ENCODE measurements around the gene IFNK.

Gene IFNK

DNA sequence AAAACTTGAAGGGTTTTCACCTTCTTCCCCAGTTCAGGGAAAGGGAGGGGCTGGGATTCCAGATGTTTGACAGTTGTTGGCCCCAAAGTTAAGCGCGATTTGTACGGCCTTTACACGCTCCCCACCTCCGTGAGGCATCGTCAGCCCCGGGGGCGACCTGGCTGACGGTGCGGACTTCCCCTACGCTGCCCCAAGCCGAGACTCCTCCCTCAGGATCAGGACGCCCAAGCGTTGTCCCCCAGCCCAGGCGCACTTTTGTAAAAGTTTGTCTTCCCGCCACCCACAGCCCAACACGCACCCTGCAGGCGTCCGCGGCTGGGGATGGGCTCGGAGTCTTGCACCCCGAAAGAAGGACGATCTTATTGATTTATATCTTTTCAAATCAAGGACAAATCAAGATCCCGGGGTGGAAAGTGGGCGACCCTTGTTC, 4.8 kb downstream of the IFNK start:
- Histone ChIP-seq H3K4me1 (ENCODE audit: control insufficient read depth, insufficient read depth, low read length) (peaks cover 27% of the 10 kb centered on the region), H3K9me3 (ENCODE audit: control insufficient read depth, insufficient read depth, low read length) (no peaks in the 10 kb centered on the region), H3K9ac (ENCODE audit: low read depth, low read length) (peak overlapping the region; percentile 71), H3K36me3 (ENCODE audit: control insufficient read depth, insufficient read depth, low read length) (no peaks in the 10 kb centered on the region), H3K4me3 (ENCODE audit: low read depth, low read length) (peak overlapping the region; percentile 89), H3K27ac (ENCODE audit: low read depth, low read length) (peak overlapping the region; percentile 65), H3K27me3 (ENCODE audit: control insufficient read depth, insufficient read depth, low read length) (peaks cover 8% of the 10 kb centered on the region; the same call in 1 of the 2 replicates)

DNA sequence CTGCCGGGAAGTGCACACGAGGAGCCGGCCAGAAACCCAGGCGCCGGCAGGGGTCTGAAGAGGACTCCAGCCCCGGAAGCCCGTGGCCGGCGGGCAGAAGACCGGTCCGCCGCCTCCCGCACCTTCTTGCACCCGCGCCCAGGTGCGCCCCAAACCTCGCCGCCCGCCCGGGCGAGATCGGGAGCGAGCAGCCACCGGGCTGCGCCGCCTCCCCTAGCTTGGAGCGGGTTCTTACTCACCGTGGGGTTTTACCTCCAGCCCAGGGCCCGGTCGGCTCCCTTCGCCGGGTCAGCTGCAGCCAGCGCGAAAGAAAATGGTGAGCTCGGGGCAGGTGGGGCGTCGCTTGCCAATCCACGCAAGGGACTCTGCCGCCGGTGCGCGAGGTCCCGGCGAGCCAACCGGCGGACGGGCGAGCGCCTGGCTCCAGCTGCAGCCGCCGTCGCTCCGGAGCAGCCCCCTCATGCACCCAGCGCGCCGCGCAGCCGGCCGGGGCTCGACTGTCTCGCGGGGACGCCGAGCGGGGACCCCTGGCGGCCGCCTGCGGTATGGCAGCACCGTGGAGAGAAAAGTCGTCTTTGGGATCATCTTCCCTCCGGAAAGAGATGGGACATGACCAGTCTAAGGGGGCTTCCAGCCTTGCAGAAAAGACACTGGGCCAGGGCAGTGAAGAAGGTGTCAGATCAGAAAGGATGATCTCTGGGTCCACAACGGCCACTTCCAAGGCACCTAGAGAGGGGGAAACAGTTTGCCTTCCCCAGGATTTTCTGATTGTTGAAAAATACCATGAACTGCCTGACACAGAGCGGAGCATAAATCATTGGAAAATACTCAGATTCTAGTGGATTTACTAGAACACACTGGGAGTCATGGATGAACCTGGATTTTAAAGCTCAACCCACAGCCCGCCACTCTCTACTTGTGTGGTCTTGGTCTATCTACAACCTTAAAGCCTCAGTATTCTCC, 5.5 kb downstream of the IFNK start, which contains the start of gene MOB3B:
TSS of gene MOB3B (minus strand) at position 499 of the 963 bp plus-strand sequence. CDS start 74,264 bp downstream, outside the sequence.
- Histone ChIP-seq H3K9me3 (ENCODE audit: control insufficient read depth, insufficient read depth, low read length) (no peaks in the 10 kb centered on the region), H3K27ac (ENCODE audit: low read depth, low read length) (peak within 1 kb of the TSS; percentile 65), H3K4me1 (ENCODE audit: control insufficient read depth, insufficient read depth, low read length) (peaks cover 27% of the 10 kb centered on the region), H3K4me3 (ENCODE audit: low read depth, low read length) (peak within 1 kb of the TSS; percentile 89), H3K27me3 (ENCODE audit: control insufficient read depth, insufficient read depth, low read length) (peaks cover 8% of the 10 kb centered on the region; the same call in 1 of the 2 replicates), H3K36me3 (ENCODE audit: control insufficient read depth, insufficient read depth, low read length) (no peaks in the 10 kb centered on the region), H3K9ac (ENCODE audit: low read depth, low read length) (peak within 1 kb of the TSS; percentile 71)

DNA sequence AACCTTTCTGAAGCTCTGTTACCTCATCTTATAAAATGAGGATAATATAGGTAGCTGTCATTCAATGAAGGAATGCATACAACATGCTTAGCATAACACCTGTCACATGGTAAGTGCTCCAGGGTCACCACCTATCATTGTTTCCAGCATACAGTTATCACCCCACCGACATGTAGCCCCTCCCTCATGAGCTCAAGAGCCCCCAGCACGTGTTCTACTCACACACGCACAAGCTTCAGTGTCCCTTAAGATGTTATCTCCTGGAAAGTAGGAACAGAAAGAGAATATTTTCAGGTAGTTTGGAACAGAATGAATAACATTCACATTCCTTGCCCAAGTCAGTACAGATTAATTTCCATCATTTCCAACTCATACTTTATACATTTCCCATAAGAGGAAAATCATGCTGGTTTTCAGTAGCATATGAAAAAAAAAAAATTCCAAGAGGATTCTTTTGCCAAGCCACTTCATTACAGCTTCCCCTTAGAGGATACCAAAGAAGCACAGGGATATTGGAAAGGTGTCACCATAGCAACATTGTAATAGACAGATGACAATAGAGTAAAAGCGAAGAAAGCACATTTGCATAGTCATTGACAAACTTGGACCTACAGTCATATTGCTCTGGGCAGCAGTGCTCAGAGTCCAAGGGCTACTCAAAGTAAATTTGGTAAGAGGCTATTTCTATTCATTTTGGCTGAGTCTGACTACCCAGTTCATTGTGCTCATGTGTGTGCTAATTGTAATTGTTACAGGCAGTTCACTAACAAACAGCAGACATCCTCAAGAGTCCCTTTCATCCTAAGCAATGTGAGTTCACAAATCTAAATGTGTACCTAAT, 7.0 kb downstream of the IFNK start:
- H3K9ac ChIP-seq (ENCODE audit: low read depth, low read length): no peak overlapping the region
- H3K27ac ChIP-seq (ENCODE audit: low read depth, low read length): no peak overlapping the region
- H3K36me3 ChIP-seq (ENCODE audit: control insufficient read depth, insufficient read depth, low read length): no peaks in the 10 kb centered on the region
- H3K27me3 ChIP-seq (ENCODE audit: control insufficient read depth, insufficient read depth, low read length): peaks cover 8% of the 10 kb centered on the region; the same call in 1 of the 2 replicates
- no peak overlapping the region for H3K4me3 ChIP-seq (ENCODE audit: low read depth, low read length)
- peaks cover 24% of the 10 kb centered on the region for H3K4me1 ChIP-seq (ENCODE audit: control insufficient read depth, insufficient read depth, low read length)
- H3K9me3 ChIP-seq (ENCODE audit: control insufficient read depth, insufficient read depth, low read length): no peaks in the 10 kb centered on the region

DNA sequence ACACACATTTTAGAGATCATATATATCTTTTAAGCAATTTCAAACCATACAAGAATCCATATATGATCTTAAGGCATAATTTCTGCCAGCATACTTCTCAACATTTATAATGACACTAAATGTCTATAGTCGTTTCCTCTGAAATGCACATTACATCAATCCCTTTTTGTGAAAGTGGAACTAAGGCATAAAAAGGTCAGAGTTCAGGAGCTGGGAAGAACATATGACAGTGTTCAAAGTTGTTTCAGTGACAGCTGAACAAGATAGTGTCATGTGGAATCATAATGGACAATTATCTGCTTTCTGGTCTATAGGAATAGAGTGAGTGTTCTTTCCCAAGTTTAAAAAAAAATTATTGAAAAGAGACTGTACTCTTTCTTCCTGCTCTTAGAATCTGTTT, 8.0 kb downstream of the IFNK start:
- Histone ChIP-seq H3K27ac (ENCODE audit: low read depth, low read length) (no peak overlapping the region), H3K27me3 (ENCODE audit: control insufficient read depth, insufficient read depth, low read length) (peaks cover 8% of the 10 kb centered on the region; the same call in 1 of the 2 replicates), H3K4me3 (ENCODE audit: low read depth, low read length) (no peak overlapping the region), H3K36me3 (ENCODE audit: control insufficient read depth, insufficient read depth, low read length) (no peaks in the 10 kb centered on the region), H3K4me1 (ENCODE audit: control insufficient read depth, insufficient read depth, low read length) (peaks cover 20% of the 10 kb centered on the region), H3K9ac (ENCODE audit: low read depth, low read length) (no peak overlapping the region), H3K9me3 (ENCODE audit: control insufficient read depth, insufficient read depth, low read length) (no peaks in the 10 kb centered on the region)

DNA sequence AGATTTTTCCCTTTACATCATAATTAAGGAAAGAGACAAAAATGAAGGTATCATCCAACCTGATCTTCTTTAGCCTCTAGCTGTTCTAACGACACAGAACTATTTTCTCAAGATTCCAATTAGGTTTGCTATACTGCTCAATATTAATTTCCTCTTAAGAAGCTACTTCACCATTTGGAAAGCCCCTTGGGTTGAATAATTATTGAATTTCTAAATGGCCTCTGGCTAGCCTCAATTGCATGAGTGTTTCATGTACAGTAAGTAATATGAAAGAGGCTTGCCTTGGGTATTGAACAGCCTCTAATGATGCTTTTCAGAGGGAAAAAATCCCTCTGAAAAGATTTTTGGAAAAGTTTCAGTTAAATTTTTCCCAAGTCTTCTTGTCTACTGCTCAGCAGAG, 9.2 kb downstream of the IFNK start:
- H3K4me3 ChIP-seq (ENCODE audit: low read depth, low read length): no peak overlapping the region
- no peaks in the 10 kb centered on the region for H3K9me3 ChIP-seq (ENCODE audit: control insufficient read depth, insufficient read depth, low read length)
- peaks cover 10% of the 10 kb centered on the region for H3K4me1 ChIP-seq (ENCODE audit: control insufficient read depth, insufficient read depth, low read length)
- no peak overlapping the region for H3K9ac ChIP-seq (ENCODE audit: low read depth, low read length)
- H3K27ac ChIP-seq (ENCODE audit: low read depth, low read length): no peak overlapping the region
- H3K36me3 ChIP-seq (ENCODE audit: control insufficient read depth, insufficient read depth, low read length): no peaks in the 10 kb centered on the region
- no peaks in the 10 kb centered on the region for H3K27me3 ChIP-seq (ENCODE audit: control insufficient read depth, insufficient read depth, low read length)

DNA sequence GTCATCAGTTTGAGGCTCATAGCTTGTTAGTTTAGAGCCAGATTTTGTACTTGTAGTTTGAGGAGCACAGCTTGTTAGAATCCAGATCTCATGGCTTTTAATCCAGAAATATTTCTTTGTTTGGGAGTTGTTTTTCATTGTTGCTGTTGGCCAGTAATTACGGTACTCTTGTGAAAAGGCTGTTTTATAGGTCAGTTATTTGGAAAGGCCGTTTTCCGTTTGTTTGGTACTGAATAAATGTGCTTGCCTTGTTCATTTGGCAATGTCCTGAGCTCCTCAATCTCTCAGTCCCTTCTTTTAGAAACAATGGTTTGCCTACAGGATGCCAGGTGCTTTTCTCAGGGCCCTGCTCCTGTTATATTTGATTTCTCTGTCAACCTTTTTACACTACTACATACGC, 10.0 kb downstream of the IFNK start:
- Histone ChIP-seq H3K4me3 (ENCODE audit: low read depth, low read length) (no peak overlapping the region), H3K36me3 (ENCODE audit: control insufficient read depth, insufficient read depth, low read length) (no peaks in the 10 kb centered on the region), H3K9ac (ENCODE audit: low read depth, low read length) (no peak overlapping the region), H3K27ac (ENCODE audit: low read depth, low read length) (no peak overlapping the region), H3K27me3 (ENCODE audit: control insufficient read depth, insufficient read depth, low read length) (no peaks in the 10 kb centered on the region), H3K9me3 (ENCODE audit: control insufficient read depth, insufficient read depth, low read length) (no peaks in the 10 kb centered on the region), H3K4me1 (ENCODE audit: control insufficient read depth, insufficient read depth, low read length) (peaks cover 10% of the 10 kb centered on the region)

DNA sequence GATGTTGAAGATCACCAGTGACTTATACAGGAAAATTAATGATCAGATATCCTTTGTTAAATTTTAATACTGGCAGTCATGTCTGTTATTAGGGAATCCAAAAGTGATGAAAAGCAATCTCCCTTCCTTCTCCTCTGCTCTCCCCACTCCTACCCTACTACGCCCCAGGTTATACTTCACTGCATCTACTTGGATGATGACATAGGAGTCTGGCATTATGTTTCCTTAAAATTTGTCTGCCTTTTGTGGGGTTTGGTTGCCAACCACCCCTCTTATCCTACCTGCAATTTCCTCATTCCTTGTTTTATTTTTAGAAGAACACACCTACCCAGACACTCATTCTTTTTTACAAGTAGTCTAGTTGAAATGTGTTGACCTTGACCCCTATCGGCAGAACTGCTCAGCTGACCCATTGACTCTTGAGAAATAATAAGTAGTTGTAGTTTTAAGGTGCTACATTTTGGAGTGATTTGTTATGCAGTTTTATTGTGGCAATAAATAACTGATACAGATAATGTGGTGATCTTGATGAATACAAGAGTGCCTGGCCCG, 10.6 kb downstream of the IFNK start:
- no peaks in the 10 kb centered on the region for H3K36me3 ChIP-seq (ENCODE audit: control insufficient read depth, insufficient read depth, low read length)
- H3K9me3 ChIP-seq (ENCODE audit: control insufficient read depth, insufficient read depth, low read length): no peaks in the 10 kb centered on the region
- H3K27ac ChIP-seq (ENCODE audit: low read depth, low read length): no peak overlapping the region

DNA sequence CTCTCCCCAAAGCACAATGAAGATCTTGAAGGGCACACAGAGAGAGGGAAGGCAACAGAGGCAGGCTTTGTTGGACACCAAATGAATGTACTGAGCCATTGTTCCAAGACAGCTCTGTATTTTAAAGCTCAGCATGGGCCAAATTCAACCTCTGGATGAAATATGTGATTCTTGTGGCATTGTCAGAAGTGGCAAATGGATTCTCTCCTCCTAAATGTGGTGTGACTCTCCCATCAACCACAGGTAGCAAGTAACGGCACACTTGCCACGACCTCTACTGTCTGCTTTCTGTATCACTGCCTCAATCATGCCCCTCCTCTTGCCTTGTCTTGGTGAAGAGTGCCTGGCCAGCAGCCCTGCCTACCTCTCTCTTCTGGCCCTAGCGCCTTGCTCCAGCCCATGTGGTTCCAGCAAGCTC, 11.6 kb downstream of the IFNK start:
- H3K36me3 ChIP-seq (ENCODE audit: control insufficient read depth, insufficient read depth, low read length): no peaks in the 10 kb centered on the region
- H3K9ac ChIP-seq (ENCODE audit: low read depth, low read length): no peak overlapping the region
- peaks cover 5% of the 10 kb centered on the region; the same call in 1 of the 2 replicates for H3K4me1 ChIP-seq (ENCODE audit: control insufficient read depth, insufficient read depth, low read length)
- H3K9me3 ChIP-seq (ENCODE audit: control insufficient read depth, insufficient read depth, low read length): no peaks in the 10 kb centered on the region
- H3K27me3 ChIP-seq (ENCODE audit: control insufficient read depth, insufficient read depth, low read length): no peaks in the 10 kb centered on the region
- no peak overlapping the region for H3K4me3 ChIP-seq (ENCODE audit: low read depth, low read length)
- H3K27ac ChIP-seq (ENCODE audit: low read depth, low read length): no peak overlapping the region

More for the DNA sequence above, 10.6 kb downstream of the IFNK start:
- Histone ChIP-seq H3K27me3 (ENCODE audit: control insufficient read depth, insufficient read depth, low read length) (no peaks in the 10 kb centered on the region), H3K4me3 (ENCODE audit: low read depth, low read length) (no peak overlapping the region), H3K9ac (ENCODE audit: low read depth, low read length) (no peak overlapping the region), H3K4me1 (ENCODE audit: control insufficient read depth, insufficient read depth, low read length) (peaks cover 10% of the 10 kb centered on the region)

DNA sequence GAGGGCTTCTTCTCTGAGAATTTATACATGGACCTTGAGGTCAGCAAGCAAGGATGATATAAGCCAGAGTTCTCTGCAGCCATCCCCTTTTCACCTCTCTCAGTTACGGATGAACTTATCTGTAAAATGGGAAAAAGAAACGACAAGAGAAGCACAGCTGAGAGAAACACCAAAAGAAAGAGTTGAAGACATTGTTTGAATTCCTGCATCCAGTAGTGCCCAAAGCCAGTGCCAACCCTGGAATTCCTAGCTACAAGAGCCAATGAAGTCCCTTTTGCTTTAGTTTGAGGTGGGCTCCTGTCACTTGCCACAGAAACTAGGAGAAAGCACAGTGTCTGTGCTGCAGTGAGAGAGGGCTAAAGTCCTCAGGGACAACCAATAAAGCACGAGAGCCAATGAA, 12.1 kb downstream of the IFNK start:
- Histone ChIP-seq H3K4me3 (ENCODE audit: low read depth, low read length) (no peak overlapping the region), H3K9ac (ENCODE audit: low read depth, low read length) (no peak overlapping the region), H3K9me3 (ENCODE audit: control insufficient read depth, insufficient read depth, low read length) (no peaks in the 10 kb centered on the region), H3K36me3 (ENCODE audit: control insufficient read depth, insufficient read depth, low read length) (no peaks in the 10 kb centered on the region), H3K27me3 (ENCODE audit: control insufficient read depth, insufficient read depth, low read length) (no peaks in the 10 kb centered on the region), H3K27ac (ENCODE audit: low read depth, low read length) (no peak overlapping the region), H3K4me1 (ENCODE audit: control insufficient read depth, insufficient read depth, low read length) (peaks cover 5% of the 10 kb centered on the region; the same call in 1 of the 2 replicates)

DNA sequence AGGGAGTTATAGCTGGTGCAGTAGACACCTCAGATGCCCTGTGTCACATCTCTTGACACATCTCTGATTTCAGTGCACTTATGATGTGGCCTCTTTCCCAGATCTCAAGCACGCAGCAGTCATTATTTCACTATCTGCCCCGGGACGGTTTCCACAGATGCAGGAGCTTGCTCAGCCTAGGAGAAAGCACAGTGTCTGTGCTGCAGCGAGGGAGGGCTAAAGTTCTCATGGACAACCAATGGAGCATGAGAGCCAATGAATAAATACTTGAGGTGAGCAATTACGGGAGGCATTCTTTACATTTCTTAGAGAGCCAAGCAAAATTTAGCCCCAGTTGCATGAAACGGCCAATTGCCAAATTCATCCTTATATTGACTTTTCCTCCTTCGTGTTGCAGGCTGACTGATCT, 12.9 kb downstream of the IFNK start:
- no peak overlapping the region for H3K4me3 ChIP-seq (ENCODE audit: low read depth, low read length)
- no peaks in the 10 kb centered on the region for H3K9me3 ChIP-seq (ENCODE audit: control insufficient read depth, insufficient read depth, low read length)
- no peaks in the 10 kb centered on the region for H3K27me3 ChIP-seq (ENCODE audit: control insufficient read depth, insufficient read depth, low read length)
- H3K36me3 ChIP-seq (ENCODE audit: control insufficient read depth, insufficient read depth, low read length): no peaks in the 10 kb centered on the region
- H3K4me1 ChIP-seq (ENCODE audit: control insufficient read depth, insufficient read depth, low read length): peaks cover 5% of the 10 kb centered on the region; the same call in 1 of the 2 replicates
- no peak overlapping the region for H3K9ac ChIP-seq (ENCODE audit: low read depth, low read length)
- no peak overlapping the region for H3K27ac ChIP-seq (ENCODE audit: low read depth, low read length)
